Thoracic aorta (tissue), 2 donors: ENCODE measurements around the gene NRXN3. TPM values are rescaled to one million over a fixed set of nuclear protein-coding genes. Genes with fewer than 3 reads are reported as not detected.

ENCODE experiments used
- ATAC-seq: fragments of 150-250 bp; one replicate; pipeline ENCODE4 v1.8.0; 2017; ENCODE audit warnings: low read depth; ENCODE audit not compliant: insufficient number of reproducible peaks, low FRiP score
- DNase-seq: peaks from one replicate; pipeline ENCODE4 v3.0.0-alpha.2; 2020; ENCODE audit warnings: low spot score
- H3K27ac ChIP-seq, 2 donors: fragments of 200-600 bp; sonication (generic); 1 replicate in 1 of 2; 2 replicates in 1 of 2; pipeline ENCODE4 v1.5.1; 2016; ENCODE audit warnings: mild to moderate bottlenecking in 2 of 2, moderate library complexity in 2 of 2
- H3K27me3 ChIP-seq: fragments of 200-600 bp; sonication (generic); replicated peaks from 2 replicates; pipeline ENCODE4 v1.6.0; 2016; ENCODE audit warnings: mild to moderate bottlenecking; ENCODE audit not compliant: insufficient read depth
- H3K36me3 ChIP-seq: fragments of 200-600 bp; sonication (generic); one replicate; pipeline ENCODE4 v1.5.1; 2016
- H3K4me1 ChIP-seq, 2 donors: fragments of 200-600 bp; sonication (generic); 1 replicate in 1 of 2; 2 replicates in 1 of 2; pipeline versions ENCODE4 v1.5.1 to v1.6.0; 2016; ENCODE audit warnings: low read depth in 2 of 2, mild to moderate bottlenecking in 1 of 2; ENCODE audit not compliant: control insufficient read depth in 1 of 2
- H3K4me3 ChIP-seq: fragments of 200-600 bp; sonication (generic); 2 replicates; pipeline ENCODE4 v1.5.1; 2016; ENCODE audit warnings: mild to moderate bottlenecking
- H3K9me3 ChIP-seq: fragments of 200-600 bp; sonication (generic); 2 replicates; pipeline ENCODE4 v1.5.1; 2016
- total RNA-seq, 2 donors: library from RNA; depleted of rRNA; stranded (reverse); fragments of >200 nt; gene quantifications; one replicate each; pipeline versions ENCODE4 v1.1.0 to v1.2.3, GENCODE V29; 2016
- TF ChIP-seq, protein P1 (sequence below): fragments of 200-600 bp; sonication (generic); IDR thresholded peaks from one replicate; pipeline ENCODE4 v1.5.1; 2019; ENCODE audit warnings: antibody characterized with exemption

Gene NRXN3
- total RNA-seq, 2 donors from 2014 or later, result 5.6 to 33.3 TPM

DNA sequence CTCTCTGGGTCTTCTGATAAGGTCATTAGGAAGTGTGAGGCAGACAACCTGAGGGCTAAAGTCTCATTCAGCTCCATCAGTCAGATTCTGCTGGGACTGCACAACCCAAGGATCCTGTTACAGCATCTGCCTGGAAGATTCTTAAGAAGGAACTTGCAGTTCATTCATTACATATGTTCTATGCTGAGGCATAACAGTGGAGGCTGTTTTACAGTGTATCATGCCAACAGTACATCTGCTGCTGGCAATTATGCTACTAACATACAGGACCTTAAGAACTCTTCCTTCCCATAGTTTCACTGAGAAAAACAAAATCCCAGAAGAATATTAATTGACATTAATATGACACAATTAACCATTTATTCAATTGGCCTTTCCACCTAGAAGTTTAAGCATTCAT, 1072.5 kb downstream of the NRXN3 start:
- Histone ChIP-seq H3K4me3 (no peak overlapping the region), H3K9me3 (no peaks in the 10 kb centered on the region), H3K27me3 (no peaks in the 10 kb centered on the region), H3K36me3 (no peaks in the 10 kb centered on the region), H3K27ac (no peak overlapping the region), H3K4me1 (no peaks in the 10 kb centered on the region)
- ATAC-seq, result no peak
- TF ChIP-seq, protein P1, sequence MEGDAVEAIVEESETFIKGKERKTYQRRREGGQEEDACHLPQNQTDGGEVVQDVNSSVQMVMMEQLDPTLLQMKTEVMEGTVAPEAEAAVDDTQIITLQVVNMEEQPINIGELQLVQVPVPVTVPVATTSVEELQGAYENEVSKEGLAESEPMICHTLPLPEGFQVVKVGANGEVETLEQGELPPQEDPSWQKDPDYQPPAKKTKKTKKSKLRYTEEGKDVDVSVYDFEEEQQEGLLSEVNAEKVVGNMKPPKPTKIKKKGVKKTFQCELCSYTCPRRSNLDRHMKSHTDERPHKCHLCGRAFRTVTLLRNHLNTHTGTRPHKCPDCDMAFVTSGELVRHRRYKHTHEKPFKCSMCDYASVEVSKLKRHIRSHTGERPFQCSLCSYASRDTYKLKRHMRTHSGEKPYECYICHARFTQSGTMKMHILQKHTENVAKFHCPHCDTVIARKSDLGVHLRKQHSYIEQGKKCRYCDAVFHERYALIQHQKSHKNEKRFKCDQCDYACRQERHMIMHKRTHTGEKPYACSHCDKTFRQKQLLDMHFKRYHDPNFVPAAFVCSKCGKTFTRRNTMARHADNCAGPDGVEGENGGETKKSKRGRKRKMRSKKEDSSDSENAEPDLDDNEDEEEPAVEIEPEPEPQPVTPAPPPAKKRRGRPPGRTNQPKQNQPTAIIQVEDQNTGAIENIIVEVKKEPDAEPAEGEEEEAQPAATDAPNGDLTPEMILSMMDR, result no peak
- no peak for DNase-seq

DNA sequence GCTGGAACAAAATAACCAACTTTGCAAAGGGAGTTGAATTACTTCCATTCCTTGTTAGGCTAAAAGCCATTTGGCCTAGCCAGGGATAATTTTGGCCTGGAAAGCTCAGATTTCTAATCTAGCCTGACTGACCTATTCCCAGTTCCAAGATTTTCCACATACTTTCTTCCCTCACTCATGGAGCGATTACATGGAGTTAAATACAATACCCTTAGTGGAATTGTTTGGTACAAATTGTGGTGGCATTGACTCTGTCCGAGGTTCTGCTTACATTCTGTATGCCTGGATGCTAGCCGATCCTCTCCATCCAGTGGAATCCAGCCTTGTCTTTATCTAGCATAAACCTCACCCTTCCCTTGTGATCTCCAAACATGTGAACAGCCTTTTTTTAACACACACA, 1076.0 kb downstream of the NRXN3 start:
- DNase-seq, result no peak
- Histone ChIP-seq H3K4me1 (no peaks in the 10 kb centered on the region), H3K4me3 (no peak overlapping the region), H3K27ac (no peak overlapping the region), H3K27me3 (no peaks in the 10 kb centered on the region), H3K36me3 (no peaks in the 10 kb centered on the region), H3K9me3 (no peaks in the 10 kb centered on the region)
- TF ChIP-seq, protein P1, result no peak
- no peak for ATAC-seq

DNA sequence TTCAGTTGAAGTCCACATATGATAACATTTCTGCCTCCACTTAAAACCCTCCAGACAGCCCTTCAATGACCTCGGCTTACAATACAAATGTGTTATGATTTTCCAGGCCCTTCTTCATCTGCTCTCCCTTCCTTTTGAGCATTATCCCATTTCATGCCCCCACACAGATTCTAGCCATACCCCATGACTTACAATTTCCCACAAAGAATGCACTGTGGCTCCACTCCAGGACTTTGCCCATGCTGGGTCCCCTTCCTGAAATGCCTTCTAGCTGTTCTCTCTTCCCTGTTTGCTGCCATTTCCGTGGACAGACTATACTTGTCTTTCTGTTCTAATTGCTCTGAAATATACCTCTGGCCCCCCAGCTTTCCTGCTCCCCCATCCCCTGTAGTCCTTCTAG, 1078.0 kb downstream of the NRXN3 start:
- H3K4me3 ChIP-seq, result no peak overlapping the region
- no peak overlapping the region for H3K27ac ChIP-seq
- ATAC-seq (no peak), DNase-seq (no peak)
- no peaks in the 10 kb centered on the region for H3K9me3 ChIP-seq
- TF ChIP-seq, protein P1, result no peak
- no peaks in the 10 kb centered on the region for H3K4me1 ChIP-seq
- H3K27me3 ChIP-seq, result no peaks in the 10 kb centered on the region
- H3K36me3 ChIP-seq, result no peaks in the 10 kb centered on the region

DNA sequence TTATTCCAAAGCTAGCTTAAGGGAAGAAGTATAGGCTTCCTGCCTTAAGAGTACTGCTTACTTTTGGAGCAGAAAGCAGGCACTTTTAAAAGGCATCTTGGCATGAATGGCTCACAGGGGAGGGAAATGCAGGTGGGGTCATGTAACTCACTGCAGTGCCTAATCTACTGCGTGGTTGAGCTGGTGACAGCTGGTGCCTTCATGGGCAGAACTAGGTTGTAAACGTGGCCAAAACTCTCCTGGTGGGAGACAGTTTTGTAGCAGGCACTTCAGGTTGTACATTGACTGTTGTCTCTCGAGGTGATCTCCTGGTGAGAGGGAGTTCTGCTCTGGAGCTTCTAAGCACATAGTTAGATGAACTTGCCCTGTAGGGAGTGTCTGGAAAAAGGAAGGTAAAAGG, 1078.6 kb downstream of the NRXN3 start:
- ATAC-seq, result no peak
- no peaks in the 10 kb centered on the region for H3K9me3 ChIP-seq
- no peaks in the 10 kb centered on the region for H3K4me1 ChIP-seq

DNA sequence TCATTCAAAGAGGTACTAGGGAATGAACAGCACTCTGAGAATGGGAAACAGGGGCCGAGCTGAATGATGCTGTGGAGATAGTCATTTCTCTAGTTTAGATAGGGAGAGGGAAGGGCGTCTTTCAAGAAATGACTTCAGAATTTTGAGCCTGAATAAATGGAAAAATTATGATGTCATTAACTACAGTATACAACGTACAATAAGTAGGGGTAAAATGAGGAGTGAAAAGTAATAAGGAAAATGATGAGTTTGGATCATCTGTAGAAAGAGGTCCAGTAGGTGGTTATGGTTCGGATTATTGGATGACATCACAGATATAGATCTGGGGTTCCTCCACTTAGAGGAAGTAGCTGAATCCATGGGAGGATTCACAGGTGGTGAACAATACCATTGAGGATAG, 1081.1 kb downstream of the NRXN3 start:
- no peaks in the 10 kb centered on the region for H3K36me3 ChIP-seq
- TF ChIP-seq, protein P1, result no peak
- H3K4me1 ChIP-seq, result no peaks in the 10 kb centered on the region
- DNase-seq, result no peak
- no peaks in the 10 kb centered on the region for H3K9me3 ChIP-seq
- H3K4me3 ChIP-seq, result no peak overlapping the region
- no peak overlapping the region for H3K27ac ChIP-seq
- H3K27me3 ChIP-seq, result no peaks in the 10 kb centered on the region
- no peak for ATAC-seq

More for the DNA sequence above, 1078.6 kb downstream of the NRXN3 start:
- DNase-seq, result no peak
- no peak overlapping the region for H3K27ac ChIP-seq
- H3K36me3 ChIP-seq, result no peaks in the 10 kb centered on the region
- TF ChIP-seq, protein P1, result no peak
- H3K4me3 ChIP-seq, result no peak overlapping the region
- H3K27me3 ChIP-seq, result no peaks in the 10 kb centered on the region
